Measurements from ENCODE around the gene HIP1. TPM values are rescaled to one million over a fixed set of nuclear protein-coding genes. Genes with fewer than 3 reads are reported as not detected.
A peak's percentile ranks its signal among the peaks of the same experiment; 100 is the strongest.
"Not testable (repeated sequence)": the region's sequence is repeated elsewhere in the genome, so short reads cannot be mapped to it uniquely, and the experiment has no call there.

Gene HIP1
- total RNA-seq, 1 donor from 2014 or later: 15.6 TPM

- DNase-seq (ENCODE audit: low read depth, low spot score): no peak
Observed at GRCh38 chr7:75616421-75617167, 122.1 kb downstream of the HIP1 start.

- no peak for DNase-seq (ENCODE audit: low read depth, low spot score)
Observed at GRCh38 chr7:75614401-75614800, 124.3 kb downstream of the HIP1 start.

GRCh38 chr7:75613351-75613750 lies 125.4 kb downstream of the HIP1 start:
- DNase-seq (ENCODE audit: low read depth, low spot score): no peak

GRCh38 chr7:75611557-75612178 lies 127.1 kb downstream of the HIP1 start:
- peak; percentile 30 for DNase-seq (ENCODE audit: low read depth, low spot score)

GRCh38 chr7:75609416-75609815 lies 129.3 kb downstream of the HIP1 start:
- not testable (repeated sequence) for DNase-seq (ENCODE audit: low read depth, low spot score)

- DNase-seq (ENCODE audit: low read depth, low spot score): no peak
Observed at GRCh38 chr7:75608451-75609122, 130.2 kb downstream of the HIP1 start.

GRCh38 chr7:75604408-75604807 lies 134.3 kb downstream of the HIP1 start:
- DNase-seq (ENCODE audit: low read depth, low spot score): no peak

- not testable (repeated sequence) for DNase-seq (ENCODE audit: low read depth, low spot score)
Observed at GRCh38 chr7:75602831-75603230, 135.9 kb downstream of the HIP1 start.

- DNase-seq (ENCODE audit: low read depth, low spot score): no peak
Observed at GRCh38 chr7:75601539-75601938, 137.2 kb downstream of the HIP1 start.

GRCh38 chr7:75600748-75601147 lies 138.0 kb downstream of the HIP1 start:
- not testable (repeated sequence) for DNase-seq (ENCODE audit: low read depth, low spot score)

- no peak for DNase-seq (ENCODE audit: low read depth, low spot score)
Observed at GRCh38 chr7:75599244-75599781, 139.4 kb downstream of the HIP1 start.

- no peak for DNase-seq (ENCODE audit: low read depth, low spot score)
Observed at GRCh38 chr7:75596727-75597614, 141.8 kb downstream of the HIP1 start.

- DNase-seq (ENCODE audit: low read depth, low spot score): no peak
Observed at GRCh38 chr7:75595766-75596165, 143.0 kb downstream of the HIP1 start.

GRCh38 chr7:75593500-75594184 lies 145.1 kb downstream of the HIP1 start:
- not testable (repeated sequence) for DNase-seq (ENCODE audit: low read depth, low spot score)

GRCh38 chr7:75591467-75592255 lies 147.1 kb downstream of the HIP1 start:
- DNase-seq (ENCODE audit: low read depth, low spot score): no peak

- DNase-seq (ENCODE audit: low read depth, low spot score): no peak
Observed at GRCh38 chr7:75590373-75591005, 148.3 kb downstream of the HIP1 start.

GRCh38 chr7:75584354-75584753 lies 154.4 kb downstream of the HIP1 start:
- DNase-seq (ENCODE audit: low read depth, low spot score): no peak

- DNase-seq (ENCODE audit: low read depth, low spot score): no peak
Observed at GRCh38 chr7:75583255-75583654, 155.5 kb downstream of the HIP1 start.

GRCh38 chr7:75579899-75580298 lies 158.8 kb downstream of the HIP1 start:
- DNase-seq (ENCODE audit: low read depth, low spot score): no peak
